H1 (cell line): ENCODE measurements around the gene CDIPT.

Source experiments
- RNF2 ChIP-seq: fragments of 200-900, 300-1000 bp; sonication (generic); IDR thresholded peaks from 2 replicates; pipeline ENCODE4 v1.7.1; 2016; ENCODE audit warnings: borderline replicate concordance, low read depth, mild to moderate bottlenecking, antibody characterized with exemption, low read length; ENCODE audit not compliant: poor library complexity, severe bottlenecking; ENCODE audit errors: missing control alignments
- TF ChIP-seq, protein P1 (sequence below), 3 experiments: IDR thresholded peaks; 1 replicate in 2 of 3; 2 replicates in 1 of 3; pipeline versions ENCODE4 v1.5.1 to v1.6.1; 2011; ENCODE audit warnings: low read length in 3 of 3, mild to moderate bottlenecking in 3 of 3, inconsistent platforms in 2 of 3, low read depth in 1 of 3, moderate library complexity in 1 of 3; ENCODE audit not compliant: insufficient read depth in 1 of 3; ENCODE audit errors: control extremely low read depth in 1 of 3

DNA sequence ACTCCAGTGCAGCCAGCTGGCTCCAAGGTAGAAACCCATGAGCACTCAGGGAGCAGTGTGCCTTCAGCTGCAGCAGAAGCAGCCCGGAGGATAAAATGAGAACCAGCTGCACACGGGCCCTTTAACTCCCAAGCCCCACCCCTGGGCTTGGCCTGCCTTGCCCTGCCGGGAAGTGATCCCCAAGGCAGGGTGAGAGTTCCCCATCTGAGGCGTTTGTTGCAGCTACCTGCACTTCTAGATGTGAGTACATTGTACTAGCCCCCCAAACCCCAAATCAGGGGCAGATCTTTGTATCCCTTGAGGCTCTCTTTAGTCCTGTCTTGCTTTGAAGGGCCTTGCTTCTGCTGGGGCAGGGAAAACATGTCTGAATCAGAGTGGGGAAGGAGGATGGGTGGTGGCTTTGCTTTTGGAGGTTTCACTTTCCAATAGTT, 42.7 kb downstream of the CDIPT start, which contains the start of gene MVP:
- TF ChIP-seq, protein P1, sequence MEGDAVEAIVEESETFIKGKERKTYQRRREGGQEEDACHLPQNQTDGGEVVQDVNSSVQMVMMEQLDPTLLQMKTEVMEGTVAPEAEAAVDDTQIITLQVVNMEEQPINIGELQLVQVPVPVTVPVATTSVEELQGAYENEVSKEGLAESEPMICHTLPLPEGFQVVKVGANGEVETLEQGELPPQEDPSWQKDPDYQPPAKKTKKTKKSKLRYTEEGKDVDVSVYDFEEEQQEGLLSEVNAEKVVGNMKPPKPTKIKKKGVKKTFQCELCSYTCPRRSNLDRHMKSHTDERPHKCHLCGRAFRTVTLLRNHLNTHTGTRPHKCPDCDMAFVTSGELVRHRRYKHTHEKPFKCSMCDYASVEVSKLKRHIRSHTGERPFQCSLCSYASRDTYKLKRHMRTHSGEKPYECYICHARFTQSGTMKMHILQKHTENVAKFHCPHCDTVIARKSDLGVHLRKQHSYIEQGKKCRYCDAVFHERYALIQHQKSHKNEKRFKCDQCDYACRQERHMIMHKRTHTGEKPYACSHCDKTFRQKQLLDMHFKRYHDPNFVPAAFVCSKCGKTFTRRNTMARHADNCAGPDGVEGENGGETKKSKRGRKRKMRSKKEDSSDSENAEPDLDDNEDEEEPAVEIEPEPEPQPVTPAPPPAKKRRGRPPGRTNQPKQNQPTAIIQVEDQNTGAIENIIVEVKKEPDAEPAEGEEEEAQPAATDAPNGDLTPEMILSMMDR (IDR thresholded peaks at IDR 0.05; ENCODE audit: control extremely low read depth in 1 of 3, insufficient read depth in 1 of 3, low read depth in 1 of 3, low read length in 3 of 3) = no peak
- TF ChIP-seq RNF2 = no peak
